Gastrocnemius medialis (tissue), 4 donors: ENCODE results near the gene PPARA.

Source experiments
- POLR2A ChIP-seq, 2 donors: fragments of 450-650 bp; IDR thresholded peaks; one replicate each; pipeline ENCODE4 v1.6.1; 2017; ENCODE audit warnings: antibody characterized with exemption in 2 of 2, mild to moderate bottlenecking in 2 of 2, moderate library complexity in 2 of 2
- TF ChIP-seq, protein P1 (sequence below), 5 experiments: fragments of 450-650 bp in 3 of 5; fragments of 200-600 bp in 2 of 5; sonication (generic) in 2 of 5; IDR thresholded peaks in 4 of 5; conservative IDR thresholded peaks in 1 of 5; 1 replicate in 4 of 5; 2 replicates in 1 of 5; pipeline ENCODE4 v1.5.1; 2016 to 2019; ENCODE audit warnings: antibody characterized with exemption in 5 of 5, mild to moderate bottlenecking in 3 of 5, moderate library complexity in 3 of 5

GRCh38 chr22:46137218-46137766 is 13.0 kb upstream of the PPARA start:
- TF ChIP-seq, protein P1, sequence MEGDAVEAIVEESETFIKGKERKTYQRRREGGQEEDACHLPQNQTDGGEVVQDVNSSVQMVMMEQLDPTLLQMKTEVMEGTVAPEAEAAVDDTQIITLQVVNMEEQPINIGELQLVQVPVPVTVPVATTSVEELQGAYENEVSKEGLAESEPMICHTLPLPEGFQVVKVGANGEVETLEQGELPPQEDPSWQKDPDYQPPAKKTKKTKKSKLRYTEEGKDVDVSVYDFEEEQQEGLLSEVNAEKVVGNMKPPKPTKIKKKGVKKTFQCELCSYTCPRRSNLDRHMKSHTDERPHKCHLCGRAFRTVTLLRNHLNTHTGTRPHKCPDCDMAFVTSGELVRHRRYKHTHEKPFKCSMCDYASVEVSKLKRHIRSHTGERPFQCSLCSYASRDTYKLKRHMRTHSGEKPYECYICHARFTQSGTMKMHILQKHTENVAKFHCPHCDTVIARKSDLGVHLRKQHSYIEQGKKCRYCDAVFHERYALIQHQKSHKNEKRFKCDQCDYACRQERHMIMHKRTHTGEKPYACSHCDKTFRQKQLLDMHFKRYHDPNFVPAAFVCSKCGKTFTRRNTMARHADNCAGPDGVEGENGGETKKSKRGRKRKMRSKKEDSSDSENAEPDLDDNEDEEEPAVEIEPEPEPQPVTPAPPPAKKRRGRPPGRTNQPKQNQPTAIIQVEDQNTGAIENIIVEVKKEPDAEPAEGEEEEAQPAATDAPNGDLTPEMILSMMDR (IDR thresholded peaks at IDR 0.05 in 4 of 5, conservative IDR thresholded peaks at IDR 0.05 in 1 of 5) = no peak
- TF ChIP-seq POLR2A (IDR thresholded peaks at IDR 0.05) = no peak
